IMR-90 (cell line): ENCODE results near the gene DERL3. TPM values are rescaled to one million over a fixed set of nuclear protein-coding genes. Genes with fewer than 3 reads are reported as not detected.

Experiments
- ATAC-seq: fragments of 200-7000 bp; cut with Tn5 transposase; 2 replicates; pipeline ENCODE4 v1.9.1; 2020; ENCODE audit warnings: low read depth, mild to moderate bottlenecking, moderate library complexity
- BruUV-seq: library from RNA; stranded (reverse); fragments of 400-500 nt; replicated peaks from 2 replicates; lab custom pipeline; 2021; lab: Mats Ljungman, UMichigan
- CTCF ChIA-PET: fragments of 300-600 bp; formaldehyde crosslinking; extraction: SDS; loops from one replicate; lab custom pipeline; 2021; ENCODE audit warnings: antibody characterized with exemption; lab: Yijun Ruan, JAX
- POLR2A ChIA-PET: fragments of 300-600 bp; sonication (Branson Sonifier 250); formaldehyde crosslinking; loops from one replicate; lab custom pipeline; 2022; ENCODE audit warnings: antibody characterized with exemption; ENCODE audit not compliant: unreplicated experiment; lab: Charles Lee
- DNase-seq: peaks from one replicate; pipeline ENCODE4 v3.0.0; 2013
- H2AFZ ChIP-seq: replicated peaks from 2 replicates; pipeline ENCODE3; 2013; ENCODE audit warnings: low read length, mild to moderate bottlenecking; ENCODE audit not compliant: poor library complexity
- H2AK5ac ChIP-seq: 2 replicates; pipeline ENCODE4 v1.6.1; 2013; ENCODE audit warnings: low read depth, low read length, inconsistent platforms
- H2AK9ac ChIP-seq: replicated peaks from 2 replicates; pipeline ENCODE3; 2013; ENCODE audit warnings: mild to moderate bottlenecking, low read depth, low read length, moderate library complexity; ENCODE audit not compliant: poor library complexity
- H2BK120ac ChIP-seq: 2 replicates; pipeline ENCODE4 v1.6.1; 2013; ENCODE audit warnings: low read depth, low read length, inconsistent platforms
- H2BK15ac ChIP-seq: 3 replicates; pipeline ENCODE4 v1.6.1; 2013; ENCODE audit warnings: low read depth, low read length, inconsistent platforms
- H2BK20ac ChIP-seq: 2 replicates; pipeline ENCODE4 v1.6.1; 2013; ENCODE audit warnings: low read depth, mild to moderate bottlenecking, inconsistent platforms, low read length, moderate library complexity
- H2BK5ac ChIP-seq: 2 replicates; pipeline ENCODE4 v1.6.1; 2013; ENCODE audit warnings: mild to moderate bottlenecking, low read depth, low read length, inconsistent platforms; ENCODE audit not compliant: poor library complexity, severe bottlenecking
- H3K14ac ChIP-seq: replicated peaks from 2 replicates; pipeline ENCODE4 v1.6.1; 2013; ENCODE audit warnings: low read depth, low read length, inconsistent platforms
- H3K18ac ChIP-seq: 2 replicates; pipeline ENCODE4 v1.6.1; 2013; ENCODE audit warnings: low read depth, low read length, control low read depth
- H3K23ac ChIP-seq: 2 replicates; pipeline ENCODE4 v1.6.1; 2013; ENCODE audit warnings: low read depth, low read length, inconsistent platforms
- H3K27ac ChIP-seq: 2 replicates; pipeline ENCODE4 v1.5.1; 2013; ENCODE audit warnings: mild to moderate bottlenecking, control low read depth, low read length; ENCODE audit not compliant: insufficient read depth
- H3K27me3 ChIP-seq: 2 replicates; pipeline ENCODE4 v1.6.1; 2013; ENCODE audit warnings: low read length; ENCODE audit not compliant: control insufficient read depth, insufficient read depth
- H3K36me3 ChIP-seq: 2 replicates; pipeline ENCODE4 v1.6.1; 2013; ENCODE audit warnings: low read length, mixed read lengths; ENCODE audit not compliant: control insufficient read depth, insufficient read depth
- H3K4ac ChIP-seq: 2 replicates; pipeline ENCODE4 v1.6.1; 2013; ENCODE audit warnings: low read depth, low read length, inconsistent platforms
- H3K4me1 ChIP-seq: 2 replicates; pipeline ENCODE4 v1.6.1; 2013; ENCODE audit warnings: low read length, mixed read lengths; ENCODE audit not compliant: control insufficient read depth, insufficient read depth
- H3K4me2 ChIP-seq: 2 replicates; pipeline ENCODE4 v1.6.1; 2013; ENCODE audit warnings: low read depth, mild to moderate bottlenecking, control low read depth, low read length, moderate library complexity
- H3K4me3 ChIP-seq: 2 replicates; pipeline ENCODE4 v1.5.1; 2013; ENCODE audit warnings: low read depth, mild to moderate bottlenecking, control low read depth, low read length, moderate library complexity; ENCODE audit not compliant: insufficient read depth
- H3K56ac ChIP-seq: 2 replicates; pipeline ENCODE4 v1.6.1; 2013; ENCODE audit warnings: low read length, inconsistent platforms; ENCODE audit not compliant: insufficient read depth; ENCODE audit errors: extremely low read depth
- H3K79me1 ChIP-seq, 2 experiments: 2 replicates each; pipeline ENCODE4 v1.6.1; 2013; ENCODE audit warnings: low read length in 2 of 2, inconsistent platforms in 1 of 2, low read depth in 1 of 2
- H3K9ac ChIP-seq: 2 replicates; pipeline ENCODE4 v1.6.1; 2013; ENCODE audit warnings: low read depth, low read length, control low read depth
- H3K9me1 ChIP-seq: 2 replicates; pipeline ENCODE4 v1.6.1; 2013; ENCODE audit warnings: low read length, inconsistent platforms; ENCODE audit not compliant: insufficient read depth
- H3K9me3 ChIP-seq: 2 replicates; pipeline ENCODE4 v1.6.1; 2013; ENCODE audit warnings: low read length; ENCODE audit not compliant: control insufficient read depth, insufficient read depth
- H4K20me1 ChIP-seq: 2 replicates; pipeline ENCODE4 v1.6.1; 2013; ENCODE audit warnings: low read length, inconsistent platforms; ENCODE audit not compliant: insufficient read depth
- H4K5ac ChIP-seq: 2 replicates; pipeline ENCODE4 v1.6.1; 2013; ENCODE audit warnings: mild to moderate bottlenecking, low read depth, low read length, control low read depth
- H4K8ac ChIP-seq, 2 experiments: 2 replicates each; pipeline ENCODE4 v1.6.1; 2013; ENCODE audit warnings: low read depth in 2 of 2, low read length in 2 of 2, control low read depth in 1 of 2, inconsistent platforms in 1 of 2
- H4K91ac ChIP-seq: 2 replicates; pipeline ENCODE4 v1.6.1; 2013; ENCODE audit warnings: low read depth, low read length, inconsistent platforms; ENCODE audit not compliant: insufficient read depth
- CEBPB ChIP-seq: IDR thresholded peaks from 2 replicates; pipeline ENCODE4 v1.6.1; 2012; ENCODE audit warnings: low read depth, low read length, improper control_type of control experiment
- ELK1 ChIP-seq: fragments of 150-350 bp; IDR thresholded peaks from 2 replicates; pipeline ENCODE4 v1.6.1; 2016; ENCODE audit warnings: low read depth, mild to moderate bottlenecking, low read length, moderate library complexity, borderline replicate concordance
- MAFK ChIP-seq: IDR thresholded peaks from 2 replicates; pipeline ENCODE4 v1.6.1; 2012; ENCODE audit warnings: low read depth, low read length, improper control_type of control experiment
- MXI1 ChIP-seq: IDR thresholded peaks from 2 replicates; pipeline ENCODE4 v1.6.1; 2012; ENCODE audit warnings: low read depth, mild to moderate bottlenecking, low read length, moderate library complexity, borderline replicate concordance
- POLR2A ChIP-seq: IDR thresholded peaks from 2 replicates; pipeline ENCODE4 v1.6.1; 2012; ENCODE audit warnings: mild to moderate bottlenecking, low read depth, low read length
- RAD21 ChIP-seq: IDR thresholded peaks from 2 replicates; pipeline ENCODE4 v1.6.1; 2012; ENCODE audit warnings: low read length, improper control_type of control experiment
- SMC3 ChIP-seq: fragments of 150-350 bp; IDR thresholded peaks from 2 replicates; pipeline ENCODE4 v1.6.1; 2016; ENCODE audit warnings: low read depth, mild to moderate bottlenecking, antibody characterized with exemption, low read length, moderate library complexity
- USF2 ChIP-seq: fragments of 150-350 bp; IDR thresholded peaks from 2 replicates; pipeline ENCODE4 v1.6.1; 2017; ENCODE audit warnings: mild to moderate bottlenecking, antibody characterized with exemption, low read length, low read depth
- WGBS, 2 experiments: methylation state at CpG; one replicate each; pipeline versions ENCODE4 v1.1.5 to v1.1.7; 2013; ENCODE audit warnings: missing lambda C conversion rate in 2 of 2; ENCODE audit not compliant: insufficient read length in 1 of 2; ENCODE audit errors: extremely low coverage in 2 of 2; 5-methylcytosine and 5-hydroxymethylcytosine counted together
- dilution Hi-C: fragments of 300-500 bp; cut with HindIII; formaldehyde crosslinking; loops from one replicate; pipeline ENCODE4 v1.14.3; 2018; ENCODE audit warnings: low sequenced_read_pairs; ENCODE audit not compliant: unreplicated experiment
- in situ Hi-C: fragments of 300-500 bp; cut with MboI; formaldehyde crosslinking; loops from 3 replicates; pipeline ENCODE4 v1.14.3; 2019; ENCODE audit warnings: low sequenced_read_pairs, inconsistent platforms, mixed read lengths
- intact Hi-C: fragments of 100-400 bp; cut with micrococcal nuclease; formaldehyde crosslinking; loops from 2 replicates; pipeline ENCODE4 v1.10.0; 2022
- polyA plus RNA-seq, 3 experiments: library from polyadenylated mRNA; depleted of rRNA; stranded (reverse); fragments of >200 nt; gene quantifications; 2 replicates each; pipeline ENCODE4 v1.2.3, GENCODE V29; 2012; ENCODE audit warnings: low replicate concordance in 1 of 3
- total RNA-seq: library from RNA; depleted of rRNA; stranded (reverse); fragments of >200 nt; gene quantifications from 2 replicates; pipeline ENCODE4 v1.2.3, GENCODE V29; 2012

DERL3 gene
- total and polyA plus RNA-seq, 2 of the 4 experiments (the other 2 are of a cell fraction): 0.18 to 0.62 TPM

GRCh38 chr22:23842599-23842998, 3.8 kb upstream of the DERL3 start:
- H3K4ac ChIP-seq: no peak overlapping the region
- no TSS peak for BruUV-seq
- H3K4me1 ChIP-seq: peaks cover 18% of the 10 kb centered on the region
- ChIA-PET POLR2A (no interaction called here), CTCF (interaction anchor here (0.7 kb wide), 1 partner anchor 11 kb away, joined by 3 read pairs; no protein-coding TSS in a partner anchor)
- H3K56ac ChIP-seq: no peak overlapping the region
- no peak overlapping the region for H3K23ac ChIP-seq
- no peak overlapping the region for H3K4me2 ChIP-seq
- no peak overlapping the region for H4K8ac ChIP-seq
- no peak overlapping the region for H3K18ac ChIP-seq
- H2BK20ac ChIP-seq: no peak overlapping the region
- H2AK5ac ChIP-seq: no peak overlapping the region
- peaks cover 3% of the 10 kb centered on the region; the same call in 1 of the 2 replicates for H3K36me3 ChIP-seq
- no peaks in the 10 kb centered on the region for H3K79me1 ChIP-seq
- H3K9me3 ChIP-seq: no peaks in the 10 kb centered on the region
- no peak overlapping the region for H2BK15ac ChIP-seq
- no peaks in the 10 kb centered on the region for H4K20me1 ChIP-seq
- H4K5ac ChIP-seq: no peak overlapping the region
- no peak overlapping the region for H3K9ac ChIP-seq
- no peak overlapping the region for H2BK120ac ChIP-seq
- WGBS, 2 experiments: 80% methylated on average over 1 of the region's 4 CpGs; no CpG with 5 or more reads in 1 of the 2 experiments
- H2AFZ ChIP-seq: no peak overlapping the region
- in situ Hi-C loops: loop anchor here (10.0 kb wide), 1 partner anchor 318 kb away; no protein-coding TSS in a partner anchor
- H3K27me3 ChIP-seq: no peaks in the 10 kb centered on the region; the same call in 1 of the 2 replicates
- no peak overlapping the region for H4K91ac ChIP-seq
- DNase-seq (no peak), ATAC-seq (no peak)
- no peak overlapping the region for H3K14ac ChIP-seq
- H2AK9ac ChIP-seq: no peak overlapping the region
- dilution Hi-C loops: no loop called here
- TF ChIP-seq RAD21 (no peak), CEBPB (no peak), USF2 (no peak), POLR2A (no peak), SMC3 (no peak), MXI1 (no peak), MAFK (no peak), ELK1 (no peak)
- H3K9me1 ChIP-seq: no peaks in the 10 kb centered on the region
- no peak overlapping the region for H3K4me3 ChIP-seq
- no peak overlapping the region for H2BK5ac ChIP-seq
- no peak overlapping the region for H3K27ac ChIP-seq
- intact Hi-C loops: no loop called here
